ENCODE data around the gene GPR26. TPM values are rescaled to one million over a fixed set of nuclear protein-coding genes. Genes with fewer than 3 reads are reported as not detected.

Gene GPR26
- not detected in 2 replicates for total RNA-seq

GRCh38 chr10:123666318-123667236 is at the start of gene GPR26:
TSS of gene GPR26 (plus strand) at chr10:123666355. CDS start at chr10:123666408, 53 bp downstream.

Other genes with a start within 250 kb of the GPR26 start
- gene CPXM2, start 225.5 kb downstream of the GPR26 start, total RNA-seq = under 0.01 and 0.16 TPM in 2 replicates

Data from mesangial cell (primary cell).